Measurements from ENCODE around the gene PHF21A. TPM values are rescaled to one million over a fixed set of nuclear protein-coding genes. Genes with fewer than 3 reads are reported as not detected.
A peak's percentile ranks its signal among the peaks of the same experiment; 100 is the strongest.

The PHF21A gene
- total RNA-seq = 10 to 100 TPM; 32.1 to 33.4 TPM
- 10 to 100 TPM; 49.5 to 52.2 TPM for polyA plus RNA-seq (ENCODE audit: insufficient read length in 2 of 2)
- long read RNA-seq, donor 1, partial matches to known transcripts = 0 of 1 reads
- long read RNA-seq, donor 1, other reads (novel, unspliced or antisense) = 0 of 1 reads
- long read RNA-seq, donor 2, partial matches to known transcripts = 0 of 2 reads
- long read RNA-seq, donor 2, other reads (novel, unspliced or antisense) = 0 of 2 reads
- long read RNA-seq, donor 3, partial matches to known transcripts = 7 of 7 reads
- long read RNA-seq, donor 3, other reads (novel, unspliced or antisense) = 0 of 7 reads
- long read RNA-seq, donor 4, partial matches to known transcripts = 0 of 1 reads
- long read RNA-seq, donor 4, other reads (novel, unspliced or antisense) = 0 of 1 reads

- WGBS (ENCODE audit: insufficient coverage) = 0% methylated on average over 48 of the region's 52 CpGs
- H3K9me3 ChIP-seq (ENCODE audit: control insufficient read depth, insufficient read depth, low read length) = no peaks in the 10 kb centered on the region
Observed at GRCh38 chr11:46121301-46121723, at the start of gene PHF21A. TSS of gene PHF21A (minus strand) at chr11:46121454. CDS start at chr11:46084219, 37,235 bp downstream.

GRCh38 chr11:46170797-46171196 lies 49.5 kb upstream of the PHF21A start:
- no peak overlapping the region for H3K27ac ChIP-seq (ENCODE audit: low read depth, low read length)
- no peaks in the 10 kb centered on the region for H3K27me3 ChIP-seq (ENCODE audit: control insufficient read depth, insufficient read depth, low read length)
- no peaks in the 10 kb centered on the region for H3K36me3 ChIP-seq (ENCODE audit: control insufficient read depth, insufficient read depth, low read length)
- no peak for DNase-seq (ENCODE audit: low read depth in 4 of 6, low spot score in 6 of 6)
- no peaks in the 10 kb centered on the region for H3K9me3 ChIP-seq (ENCODE audit: control insufficient read depth, insufficient read depth, low read length)
- H3K4me3 ChIP-seq (ENCODE audit: low read depth, low read length) = no peak overlapping the region
- H3K4me1 ChIP-seq (ENCODE audit: control insufficient read depth, insufficient read depth, low read length) = no peaks in the 10 kb centered on the region

More at GRCh38 chr11:46121301-46121723, at the start of gene PHF21A:
- Histone ChIP-seq H3K27me3 (ENCODE audit: control insufficient read depth, insufficient read depth, low read length) (no peaks in the 10 kb centered on the region), H3K27ac (ENCODE audit: low read depth, low read length) (peak within 1 kb of the TSS; percentile 97), H3K4me1 (ENCODE audit: control insufficient read depth, insufficient read depth, low read length) (no peaks in the 10 kb centered on the region), H3K4me3 (ENCODE audit: low read depth, low read length) (peak within 1 kb of the TSS; percentile 82), H3K36me3 (ENCODE audit: control insufficient read depth, insufficient read depth, low read length) (no peaks in the 10 kb centered on the region)
- DNase-seq (ENCODE audit: low read depth in 4 of 6, low spot score in 6 of 6) = peak in 5 of 6 donors; percentile 75 to 97 (median 84)

- H3K4me1 ChIP-seq (ENCODE audit: control insufficient read depth, insufficient read depth, low read length) = no peaks in the 10 kb centered on the region
- WGBS (ENCODE audit: insufficient coverage) = 50% methylated on average over 1 of the region's 5 CpGs
- H3K36me3 ChIP-seq (ENCODE audit: control insufficient read depth, insufficient read depth, low read length) = no peaks in the 10 kb centered on the region
- no peak for DNase-seq (ENCODE audit: low read depth in 4 of 6, low spot score in 6 of 6)
- no peaks in the 10 kb centered on the region for H3K9me3 ChIP-seq (ENCODE audit: control insufficient read depth, insufficient read depth, low read length)
- no peak overlapping the region for H3K27ac ChIP-seq (ENCODE audit: low read depth, low read length)
- no peak overlapping the region for H3K4me3 ChIP-seq (ENCODE audit: low read depth, low read length)
- no peaks in the 10 kb centered on the region for H3K27me3 ChIP-seq (ENCODE audit: control insufficient read depth, insufficient read depth, low read length)
Observed at GRCh38 chr11:46162700-46163099, 41.4 kb upstream of the PHF21A start.

- no peak for DNase-seq (ENCODE audit: low read depth in 4 of 6, low spot score in 6 of 6)
- H3K27me3 ChIP-seq (ENCODE audit: control insufficient read depth, insufficient read depth, low read length) = no peaks in the 10 kb centered on the region
- no peak overlapping the region for H3K4me3 ChIP-seq (ENCODE audit: low read depth, low read length)
- H3K4me1 ChIP-seq (ENCODE audit: control insufficient read depth, insufficient read depth, low read length) = no peaks in the 10 kb centered on the region
- 82% methylated on average over 6 of the region's 7 CpGs for WGBS (ENCODE audit: insufficient coverage)
- no peak overlapping the region for H3K27ac ChIP-seq (ENCODE audit: low read depth, low read length)
- H3K36me3 ChIP-seq (ENCODE audit: control insufficient read depth, insufficient read depth, low read length) = no peaks in the 10 kb centered on the region
- H3K9me3 ChIP-seq (ENCODE audit: control insufficient read depth, insufficient read depth, low read length) = no peaks in the 10 kb centered on the region
Observed at GRCh38 chr11:46161201-46161600, 39.9 kb upstream of the PHF21A start.

GRCh38 chr11:46160100-46160499 lies 38.8 kb upstream of the PHF21A start:
- no peaks in the 10 kb centered on the region for H3K9me3 ChIP-seq (ENCODE audit: control insufficient read depth, insufficient read depth, low read length)
- no peak overlapping the region for H3K4me3 ChIP-seq (ENCODE audit: low read depth, low read length)
- DNase-seq (ENCODE audit: low read depth in 4 of 6, low spot score in 6 of 6) = no peak
- H3K27ac ChIP-seq (ENCODE audit: low read depth, low read length) = no peak overlapping the region
- H3K4me1 ChIP-seq (ENCODE audit: control insufficient read depth, insufficient read depth, low read length) = no peaks in the 10 kb centered on the region
- H3K36me3 ChIP-seq (ENCODE audit: control insufficient read depth, insufficient read depth, low read length) = no peaks in the 10 kb centered on the region
- WGBS (ENCODE audit: insufficient coverage) = 53% methylated on average over 3 of the region's 3 CpGs
- no peaks in the 10 kb centered on the region for H3K27me3 ChIP-seq (ENCODE audit: control insufficient read depth, insufficient read depth, low read length)

GRCh38 chr11:46159680-46160079 lies 38.4 kb upstream of the PHF21A start:
- no peaks in the 10 kb centered on the region for H3K9me3 ChIP-seq (ENCODE audit: control insufficient read depth, insufficient read depth, low read length)
- no CpG with 5 or more reads among the region's 2 CpGs for WGBS (ENCODE audit: insufficient coverage)
- no peak overlapping the region for H3K27ac ChIP-seq (ENCODE audit: low read depth, low read length)
- DNase-seq (ENCODE audit: low read depth in 4 of 6, low spot score in 6 of 6) = no peak
- H3K27me3 ChIP-seq (ENCODE audit: control insufficient read depth, insufficient read depth, low read length) = no peaks in the 10 kb centered on the region
- H3K36me3 ChIP-seq (ENCODE audit: control insufficient read depth, insufficient read depth, low read length) = no peaks in the 10 kb centered on the region
- H3K4me3 ChIP-seq (ENCODE audit: low read depth, low read length) = no peak overlapping the region
- no peaks in the 10 kb centered on the region for H3K4me1 ChIP-seq (ENCODE audit: control insufficient read depth, insufficient read depth, low read length)

- Histone ChIP-seq H3K9me3 (ENCODE audit: control insufficient read depth, insufficient read depth, low read length) (no peaks in the 10 kb centered on the region), H3K36me3 (ENCODE audit: control insufficient read depth, insufficient read depth, low read length) (no peaks in the 10 kb centered on the region), H3K27ac (ENCODE audit: low read depth, low read length) (no peak overlapping the region), H3K27me3 (ENCODE audit: control insufficient read depth, insufficient read depth, low read length) (peaks cover 7% of the 10 kb centered on the region), H3K4me1 (ENCODE audit: control insufficient read depth, insufficient read depth, low read length) (no peaks in the 10 kb centered on the region), H3K4me3 (ENCODE audit: low read depth, low read length) (no peak overlapping the region)
- WGBS (ENCODE audit: insufficient coverage) = 86% methylated on average over 1 of the region's 4 CpGs
- DNase-seq (ENCODE audit: low read depth in 4 of 6, low spot score in 6 of 6) = no peak
Observed at GRCh38 chr11:46149826-46150225, 28.6 kb upstream of the PHF21A start.

GRCh38 chr11:46149342-46149741 lies 28.1 kb upstream of the PHF21A start:
- Histone ChIP-seq H3K27me3 (ENCODE audit: control insufficient read depth, insufficient read depth, low read length) (peaks cover 7% of the 10 kb centered on the region), H3K4me3 (ENCODE audit: low read depth, low read length) (no peak overlapping the region), H3K27ac (ENCODE audit: low read depth, low read length) (no peak overlapping the region), H3K36me3 (ENCODE audit: control insufficient read depth, insufficient read depth, low read length) (no peaks in the 10 kb centered on the region), H3K4me1 (ENCODE audit: control insufficient read depth, insufficient read depth, low read length) (no peaks in the 10 kb centered on the region), H3K9me3 (ENCODE audit: control insufficient read depth, insufficient read depth, low read length) (no peaks in the 10 kb centered on the region)
- 35% methylated on average over 9 of the region's 11 CpGs for WGBS (ENCODE audit: insufficient coverage)
- DNase-seq (ENCODE audit: low read depth in 4 of 6, low spot score in 6 of 6) = no peak

GRCh38 chr11:46144741-46145140 lies 23.5 kb upstream of the PHF21A start:
- no peak overlapping the region for H3K4me3 ChIP-seq (ENCODE audit: low read depth, low read length)
- H3K27ac ChIP-seq (ENCODE audit: low read depth, low read length) = no peak overlapping the region
- WGBS (ENCODE audit: insufficient coverage) = 92% methylated on average over 7 of the region's 8 CpGs
- no peaks in the 10 kb centered on the region for H3K4me1 ChIP-seq (ENCODE audit: control insufficient read depth, insufficient read depth, low read length)
- H3K36me3 ChIP-seq (ENCODE audit: control insufficient read depth, insufficient read depth, low read length) = no peaks in the 10 kb centered on the region
- H3K27me3 ChIP-seq (ENCODE audit: control insufficient read depth, insufficient read depth, low read length) = peaks cover 7% of the 10 kb centered on the region
- DNase-seq (ENCODE audit: low read depth in 4 of 6, low spot score in 6 of 6) = no peak
- H3K9me3 ChIP-seq (ENCODE audit: control insufficient read depth, insufficient read depth, low read length) = no peaks in the 10 kb centered on the region
